ENCODE data around the gene PCDHGB1. TPM values are rescaled to one million over a fixed set of nuclear protein-coding genes. Genes with fewer than 3 reads are reported as not detected.
"Not testable (repeated sequence)": the region's sequence is repeated elsewhere in the genome, so short reads cannot be mapped to it uniquely, and the experiment has no call there.

Gene PCDHGB1
- total and polyA plus RNA-seq, 8 donors, result under 0.01 to 1.2 (median 0.43) TPM; not detected in 3

DNA sequence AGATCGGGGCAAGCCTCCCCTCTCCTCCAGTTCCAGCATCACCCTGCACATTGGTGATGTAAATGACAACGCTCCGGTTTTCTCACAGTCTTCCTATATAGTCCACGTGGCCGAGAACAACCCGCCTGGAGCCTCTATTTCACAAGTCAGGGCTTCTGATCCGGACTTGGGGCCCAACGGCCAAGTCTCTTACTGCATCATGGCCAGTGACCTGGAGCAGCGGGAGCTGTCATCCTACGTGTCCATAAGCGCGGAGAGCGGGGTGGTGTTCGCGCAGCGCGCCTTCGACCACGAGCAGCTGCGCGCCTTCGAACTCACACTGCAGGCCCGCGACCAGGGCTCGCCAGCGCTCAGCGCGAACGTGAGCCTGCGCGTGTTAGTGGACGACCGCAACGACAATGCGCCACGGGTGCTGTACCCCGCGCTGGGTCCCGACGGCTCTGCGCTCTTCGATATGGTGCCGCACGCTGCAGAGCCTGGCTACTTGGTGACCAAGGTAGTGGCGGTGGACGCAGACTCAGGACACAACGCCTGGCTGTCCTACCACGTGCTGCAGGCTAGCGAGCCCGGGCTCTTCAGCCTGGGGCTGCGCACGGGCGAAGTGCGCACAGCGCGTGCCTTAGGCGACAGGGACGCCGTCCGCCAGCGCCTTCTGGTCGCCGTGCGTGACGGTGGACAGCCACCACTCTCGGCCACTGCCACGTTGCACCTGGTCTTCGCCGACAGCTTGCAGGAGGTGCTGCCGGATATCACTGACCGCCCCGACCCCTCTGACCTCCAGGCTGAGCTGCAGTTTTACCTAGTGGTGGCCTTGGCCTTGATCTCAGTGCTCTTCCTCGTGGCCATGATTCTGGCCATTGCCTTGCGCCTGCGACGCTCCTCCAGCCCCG, 39.5 kb downstream of the PCDHGB1 start:
- Histone ChIP-seq H3K9me3 (peaks cover 62 to 98% (median 92%) of the 10 kb centered on the region in 4 donors), H3K4me3 (no peak overlapping the region), H3K27me3 (peaks cover 0 to 78% (median 7%) of the 10 kb centered on the region in 3 donors), H3K4me1 (no peaks in the 10 kb centered on the region), H3K27ac (no peak overlapping the region), H3K36me3 (peaks cover 0 to 16% (median 0%) of the 10 kb centered on the region in 4 donors)
- TF ChIP-seq, protein P1, sequence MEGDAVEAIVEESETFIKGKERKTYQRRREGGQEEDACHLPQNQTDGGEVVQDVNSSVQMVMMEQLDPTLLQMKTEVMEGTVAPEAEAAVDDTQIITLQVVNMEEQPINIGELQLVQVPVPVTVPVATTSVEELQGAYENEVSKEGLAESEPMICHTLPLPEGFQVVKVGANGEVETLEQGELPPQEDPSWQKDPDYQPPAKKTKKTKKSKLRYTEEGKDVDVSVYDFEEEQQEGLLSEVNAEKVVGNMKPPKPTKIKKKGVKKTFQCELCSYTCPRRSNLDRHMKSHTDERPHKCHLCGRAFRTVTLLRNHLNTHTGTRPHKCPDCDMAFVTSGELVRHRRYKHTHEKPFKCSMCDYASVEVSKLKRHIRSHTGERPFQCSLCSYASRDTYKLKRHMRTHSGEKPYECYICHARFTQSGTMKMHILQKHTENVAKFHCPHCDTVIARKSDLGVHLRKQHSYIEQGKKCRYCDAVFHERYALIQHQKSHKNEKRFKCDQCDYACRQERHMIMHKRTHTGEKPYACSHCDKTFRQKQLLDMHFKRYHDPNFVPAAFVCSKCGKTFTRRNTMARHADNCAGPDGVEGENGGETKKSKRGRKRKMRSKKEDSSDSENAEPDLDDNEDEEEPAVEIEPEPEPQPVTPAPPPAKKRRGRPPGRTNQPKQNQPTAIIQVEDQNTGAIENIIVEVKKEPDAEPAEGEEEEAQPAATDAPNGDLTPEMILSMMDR (IDR thresholded peaks at IDR 0.05), result no peak
- TF ChIP-seq POLR2AphosphoS5 (IDR thresholded peaks at IDR 0.05) (no peak), EP300 (IDR thresholded peaks at IDR 0.05) (no peak), POLR2A (IDR thresholded peaks at IDR 0.05) (no peak)
- WGBS, 5 donors, result 35 to 46% (median 39%) methylated on average over 52 to 77 of the region's 77 CpGs
- intact Hi-C loops (cut with DNase I; ENCODE audit: low total_unique reads), result no loop called here
- DNase-seq, result no peak

DNA sequence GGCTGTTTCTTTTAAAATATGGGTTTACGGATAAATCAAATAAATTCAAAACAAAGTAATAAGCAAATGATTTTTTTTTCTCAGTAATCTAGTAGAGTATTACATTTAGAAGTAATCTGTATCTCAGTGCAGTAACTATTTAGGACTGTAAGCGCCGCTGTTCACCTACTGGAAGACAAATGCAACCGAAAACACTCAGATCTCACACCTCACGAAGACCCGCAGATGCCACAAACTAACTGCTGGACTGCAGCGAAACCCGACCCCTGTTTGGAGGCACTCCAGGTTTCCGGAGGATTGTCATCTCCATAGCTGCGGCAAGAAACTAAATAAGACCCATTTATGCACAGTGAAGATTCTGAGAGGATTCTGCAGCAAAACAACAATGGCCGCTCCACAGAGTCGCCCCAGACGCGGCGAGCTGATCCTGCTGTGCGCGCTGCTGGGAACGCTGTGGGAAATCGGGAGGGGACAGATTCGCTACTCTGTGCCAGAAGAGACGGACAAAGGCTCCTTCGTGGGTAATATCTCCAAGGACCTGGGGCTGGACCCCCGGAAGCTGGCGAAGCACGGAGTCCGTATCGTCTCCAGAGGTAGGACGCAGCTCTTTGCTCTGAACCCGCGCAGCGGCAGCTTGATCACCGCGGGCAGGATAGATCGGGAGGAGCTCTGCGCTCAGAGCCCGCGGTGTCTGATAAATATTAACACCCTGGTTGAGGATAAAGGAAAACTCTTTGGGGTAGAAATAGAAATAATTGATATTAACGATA, 42.7 kb downstream of the PCDHGB1 start, which contains the start of gene PCDHGA8:
Gene PCDHGA8 (plus strand): TSS at position 205 of the 770 bp plus-strand sequence. CDS start 181 bp downstream, at position 386.
- H3K4me1 ChIP-seq, result no peaks in the 10 kb centered on the region
- no peak for TF ChIP-seq EP300 (IDR thresholded peaks at IDR 0.05)
- no peak for DNase-seq
- intact Hi-C loops (cut with DNase I; ENCODE audit: low total_unique reads), result no loop called here
- H3K4me3 ChIP-seq, result no peak within 1 kb of the TSS
- peaks cover 50 to 98% (median 90%) of the 10 kb centered on the region in 4 donors for H3K9me3 ChIP-seq
- H3K27ac ChIP-seq, result no peak within 1 kb of the TSS
- peaks cover 0 to 80% (median 5%) of the 10 kb centered on the region in 3 donors for H3K27me3 ChIP-seq
- 21 to 34% (median 28%) methylated on average over 35 to 38 of the region's 38 CpGs for WGBS, 5 donors
- H3K36me3 ChIP-seq, result peaks cover 0 to 16% (median 0%) of the 10 kb centered on the region in 4 donors

DNA sequence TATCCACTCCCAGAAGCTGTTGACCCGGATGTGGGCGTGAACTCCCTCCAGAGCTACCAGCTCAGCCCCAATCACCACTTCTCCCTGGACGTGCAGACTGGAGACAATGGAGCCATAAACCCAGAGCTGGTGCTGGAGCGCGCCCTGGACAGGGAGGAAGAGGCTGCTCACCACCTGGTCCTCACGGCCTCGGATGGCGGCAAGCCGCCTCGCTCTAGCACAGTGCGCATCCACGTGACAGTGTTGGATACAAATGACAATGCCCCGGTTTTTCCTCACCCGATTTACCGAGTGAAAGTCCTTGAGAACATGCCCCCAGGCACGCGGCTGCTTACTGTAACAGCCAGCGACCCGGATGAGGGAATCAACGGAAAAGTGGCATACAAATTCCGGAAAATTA, 43.4 kb downstream of the PCDHGB1 start:
- TF ChIP-seq POLR2AphosphoS5 (IDR thresholded peaks at IDR 0.05) (no peak), POLR2A (IDR thresholded peaks at IDR 0.05) (no peak), EP300 (IDR thresholded peaks at IDR 0.05) (no peak)
- TF ChIP-seq, protein P1 (IDR thresholded peaks at IDR 0.05), result no peak
- WGBS, 5 donors, result 31 to 46% (median 34%) methylated on average over 21 of the region's 21 CpGs
- Histone ChIP-seq H3K27ac (no peak overlapping the region), H3K4me1 (no peaks in the 10 kb centered on the region), H3K36me3 (peaks cover 0 to 16% (median 0%) of the 10 kb centered on the region in 4 donors), H3K27me3 (peaks cover 0 to 80% (median 5%) of the 10 kb centered on the region in 3 donors), H3K4me3 (no peak overlapping the region), H3K9me3 (peaks cover 49 to 98% (median 91%) of the 10 kb centered on the region in 4 donors)
- no peak for DNase-seq
- intact Hi-C loops (cut with DNase I; ENCODE audit: low total_unique reads), result no loop called here

DNA sequence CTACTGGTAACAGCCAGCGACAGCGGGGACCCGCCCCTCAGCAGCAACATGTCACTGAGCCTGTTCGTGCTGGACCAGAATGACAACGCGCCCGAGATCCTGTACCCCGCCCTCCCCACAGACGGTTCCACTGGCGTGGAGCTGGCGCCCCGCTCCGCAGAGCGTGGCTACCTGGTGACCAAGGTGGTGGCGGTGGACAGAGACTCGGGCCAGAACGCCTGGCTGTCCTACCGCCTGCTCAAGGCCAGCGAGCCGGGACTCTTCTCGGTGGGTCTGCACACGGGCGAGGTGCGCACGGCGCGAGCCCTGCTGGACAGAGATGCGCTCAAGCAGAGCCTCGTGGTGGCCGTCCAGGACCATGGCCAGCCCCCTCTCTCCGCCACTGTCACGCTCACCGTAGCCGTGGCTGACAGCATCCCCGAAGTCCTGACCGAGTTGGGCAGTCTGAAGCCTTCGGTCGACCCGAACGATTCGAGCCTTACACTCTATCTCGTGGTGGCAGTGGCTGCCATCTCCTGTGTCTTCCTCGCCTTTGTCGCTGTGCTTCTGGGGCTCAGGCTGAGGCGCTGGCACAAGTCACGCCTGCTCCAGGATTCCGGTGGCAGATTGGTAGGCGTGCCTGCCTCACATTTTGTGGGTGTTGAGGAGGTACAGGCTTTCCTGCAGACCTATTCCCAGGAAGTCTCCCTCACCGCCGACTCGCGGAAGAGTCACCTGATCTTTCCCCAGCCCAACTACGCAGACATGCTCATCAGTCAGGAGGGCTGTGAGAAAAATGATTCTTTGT, 44.7 kb downstream of the PCDHGB1 start:
- Histone ChIP-seq H3K9me3 (peaks cover 41 to 98% (median 90%) of the 10 kb centered on the region in 4 donors), H3K36me3 (peaks cover 0 to 15% (median 0%) of the 10 kb centered on the region in 4 donors), H3K27me3 (peaks cover 0 to 80% (median 7%) of the 10 kb centered on the region in 3 donors)
- H3K27ac ChIP-seq; DNase-seq; H3K4me3 ChIP-seq; H3K4me1 ChIP-seq; intact Hi-C loops (cut with DNase I; ENCODE audit: low total_unique reads): not testable (repeated sequence)
- WGBS, 5 donors, result 36 to 38% (median 38%) methylated on average over 13 to 44 of the region's 53 CpGs
